Measurements from ENCODE around the gene GPR148.
"Not testable (repeated sequence)": the region's sequence is repeated elsewhere in the genome, so short reads cannot be mapped to it uniquely, and the experiment has no call there.

GPR148 gene

GRCh38 chr2:130727286-130727924 is 1.5 kb upstream of the GPR148 start:
- Histone ChIP-seq H3K9ac (peak overlapping the region; percentile 64 to 80 (median 72); a peak in 21 of 22 replicates), H3K4me2 (peak overlapping the region; percentile 76 to 92 (median 82)), H3K4me3 (peak overlapping the region; percentile 45 to 70 (median 60)), H3K36me3 (no peaks in the 10 kb centered on the region), H3K9me3 (replicated peaks in 1 of 11) (peaks cover 3 to 13% (median 11%) of the 10 kb centered on the region in 11 experiments; a peak in 19 of 22 replicates), H3K4me1 (peaks cover 9 to 31% (median 23%) of the 10 kb centered on the region in 10 experiments), H3K27ac (peak overlapping the region; percentile 16 to 72 (median 61); a peak in 20 of 22 replicates), H3K27me3 (no peaks in the 10 kb centered on the region), H4K20me1 (no peaks in the 10 kb centered on the region)
- no peak for TF ChIP-seq Cebpa-rat (IDR thresholded peaks at IDR 0.05)

- Histone ChIP-seq H3K9me3 (replicated peaks in 1 of 11) (peaks cover 0 to 8% (median 6%) of the 10 kb centered on the region in 11 experiments; a peak in 7 of 22 replicates), H3K4me1 (peaks cover 9 to 31% (median 23%) of the 10 kb centered on the region in 10 experiments), H3K36me3 (no peaks in the 10 kb centered on the region), H3K27ac (peak overlapping the region in 10 of 11 experiments; percentile 31 to 72 (median 60); a peak in 17 of 22 replicates), H3K4me2 (peak overlapping the region; percentile 76 to 92 (median 82)), H3K27me3 (no peaks in the 10 kb centered on the region), H3K4me3 (peak overlapping the region; percentile 45 to 70 (median 60); a peak in 19 of 20 replicates), H3K9ac (peak overlapping the region in 9 of 11 experiments; percentile 38 to 73 (median 53); a peak in 15 of 22 replicates), H4K20me1 (no peaks in the 10 kb centered on the region)
- TF ChIP-seq Cebpa-rat (IDR thresholded peaks at IDR 0.05) = no peak
Observed at GRCh38 chr2:130728007-130728454, 839 bp upstream of the GPR148 start.

GRCh38 chr2:130729322-130730299 is 741 bp downstream of the GPR148 start:
- Histone ChIP-seq H3K27me3 (no peaks in the 10 kb centered on the region), H3K9ac (no peak overlapping the region), H3K4me2 (peak overlapping the region in 5 of 11 experiments; percentile 76 to 85 (median 82); a peak in 6 of 22 replicates), H3K4me1 (peaks cover 9 to 31% (median 23%) of the 10 kb centered on the region in 10 experiments), H3K27ac (no peak overlapping the region), H4K20me1 (no peaks in the 10 kb centered on the region), H3K4me3 (no peak overlapping the region), H3K36me3 (no peaks in the 10 kb centered on the region), H3K9me3 (replicated peaks in 1 of 11) (no peaks in the 10 kb centered on the region; a peak in 1 of 22 replicates)
- TF ChIP-seq Cebpa-rat (IDR thresholded peaks at IDR 0.05) = no peak

GRCh38 chr2:130732257-130732656 is 3.4 kb downstream of the GPR148 start:
- H3K9ac ChIP-seq; H4K20me1 ChIP-seq; H3K27me3 ChIP-seq; H3K4me2 ChIP-seq; H3K36me3 ChIP-seq; H3K27ac ChIP-seq; H3K4me3 ChIP-seq; H3K9me3 ChIP-seq (replicated peaks in 1 of 11): not testable (repeated sequence)
- peaks cover 0 to 21% (median 12%) of the 10 kb centered on the region in 10 experiments; a peak in 14 of 20 replicates for H3K4me1 ChIP-seq

- Histone ChIP-seq H3K27ac (no peak overlapping the region), H3K27me3 (no peaks in the 10 kb centered on the region), H3K4me1 (no peaks in the 10 kb centered on the region), H3K4me2 (no peak overlapping the region), H4K20me1 (no peaks in the 10 kb centered on the region), H3K4me3 (no peak overlapping the region), H3K9me3 (replicated peaks in 1 of 11) (0 out of 22 replicates have a peak, but pooled peaks cover 0 to 4% (median 0%) of the 10 kb centered on the region in 11 experiments), H3K9ac (no peak overlapping the region), H3K36me3 (no peaks in the 10 kb centered on the region)
- TF ChIP-seq Cebpa-rat (IDR thresholded peaks at IDR 0.05) = no peak
Observed at GRCh38 chr2:130735200-130735599, 6.3 kb downstream of the GPR148 start.

- no peaks in the 10 kb centered on the region for H3K36me3 ChIP-seq
- H3K4me1 ChIP-seq = peaks cover 0 to 11% (median 2%) of the 10 kb centered on the region in 10 experiments; a peak in 10 of 20 replicates
- H3K4me3 ChIP-seq = no peak overlapping the region
- no peak overlapping the region for H3K4me2 ChIP-seq
- no peak overlapping the region for H3K27ac ChIP-seq
- no peaks in the 10 kb centered on the region for H3K27me3 ChIP-seq
- no peak overlapping the region for H3K9ac ChIP-seq
- TF ChIP-seq Cebpa-rat (IDR thresholded peaks at IDR 0.05) = no peak
- H4K20me1 ChIP-seq = no peaks in the 10 kb centered on the region
- 0 out of 22 replicates have a peak, but pooled peaks cover 0 to 4% (median 0%) of the 10 kb centered on the region in 11 experiments for H3K9me3 ChIP-seq (replicated peaks in 1 of 11)
Observed at GRCh38 chr2:130736487-130736886, 7.6 kb downstream of the GPR148 start.

GRCh38 chr2:130737592-130737991 is 8.7 kb downstream of the GPR148 start:
- Histone ChIP-seq H3K4me3 (no peak overlapping the region), H3K4me1 (peaks cover 0 to 20% (median 5%) of the 10 kb centered on the region in 10 experiments; a peak in 10 of 20 replicates), H3K27me3 (no peaks in the 10 kb centered on the region), H4K20me1 (no peaks in the 10 kb centered on the region), H3K27ac (no peak overlapping the region), H3K9me3 (replicated peaks in 1 of 11) (0 out of 22 replicates have a peak, but pooled peaks cover 0 to 4% (median 0%) of the 10 kb centered on the region in 11 experiments), H3K36me3 (no peaks in the 10 kb centered on the region), H3K9ac (no peak overlapping the region), H3K4me2 (no peak overlapping the region)
- no peak for TF ChIP-seq Cebpa-rat (IDR thresholded peaks at IDR 0.05)

- Histone ChIP-seq H3K27ac (no peak overlapping the region), H3K4me3 (no peak overlapping the region), H4K20me1 (no peaks in the 10 kb centered on the region), H3K4me1 (peaks cover 0 to 24% (median 5%) of the 10 kb centered on the region in 10 experiments; a peak in 10 of 20 replicates), H3K9ac (no peak overlapping the region), H3K36me3 (no peaks in the 10 kb centered on the region), H3K27me3 (no peaks in the 10 kb centered on the region), H3K4me2 (peak overlapping the region in 5 of 11 experiments; percentile 25 to 48 (median 36); a peak in 7 of 22 replicates), H3K9me3 (replicated peaks in 1 of 11) (peaks cover 0 to 7% (median 0%) of the 10 kb centered on the region in 11 experiments; a peak in 5 of 22 replicates)
- no peak for TF ChIP-seq Cebpa-rat (IDR thresholded peaks at IDR 0.05)
Observed at GRCh38 chr2:130740671-130741070, 11.8 kb downstream of the GPR148 start.
